ENCODE measurements around the gene CHN1. TPM values are rescaled to one million over a fixed set of nuclear protein-coding genes. Genes with fewer than 3 reads are reported as not detected.

The CHN1 gene
- total and polyA plus RNA-seq, 3 donors from 2014 or later, result 30.1 to 47.7 (median 42.6) TPM

- Histone ChIP-seq H3K4me3 (no peak overlapping the region), H3K27me3 (no peaks in the 10 kb centered on the region), H3K36me3 (ENCODE audit: low read depth, missing control alignments) (no peaks in the 10 kb centered on the region), H3K4me1 (peaks cover 3% of the 10 kb centered on the region), H3K9me3 (no peaks in the 10 kb centered on the region), H3K27ac (no peak overlapping the region)
- no peak for TF ChIP-seq POLR2A (IDR thresholded peaks at IDR 0.05)
- no peak for TF ChIP-seq CTCF (IDR thresholded peaks at IDR 0.05)
- DNase-seq, result no peak
- WGBS, 2 donors, result 67 to 75% methylated on average over 3 of the region's 3 CpGs
- intact Hi-C loops (cut with DNase I; ENCODE audit: low total_unique reads), result no loop called here
These were observed 39.6 kb downstream of the CHN1 start for GRCh38 chr2:174965551-174965950.

- DNase-seq, result no peak
- Histone ChIP-seq H3K36me3 (ENCODE audit: low read depth, missing control alignments) (no peaks in the 10 kb centered on the region), H3K27me3 (no peaks in the 10 kb centered on the region), H3K9me3 (no peaks in the 10 kb centered on the region), H3K4me1 (peaks cover 8% of the 10 kb centered on the region), H3K27ac (no peak overlapping the region), H3K4me3 (no peak overlapping the region)
- intact Hi-C loops (cut with DNase I; ENCODE audit: low total_unique reads), result no loop called here
- 84 to 95% methylated on average over 2 of the region's 2 CpGs for whole genome bisulfite sequencing, 2 donors
- TF ChIP-seq CTCF (IDR thresholded peaks at IDR 0.05) (no peak), POLR2A (IDR thresholded peaks at IDR 0.05) (no peak)
These were observed 40.8 kb downstream of the CHN1 start for GRCh38 chr2:174964404-174964803.

GRCh38 chr2:174963437-174964400, 41.5 kb downstream of the CHN1 start:
- DNase-seq, result no peak
- Histone ChIP-seq H3K27me3 (no peaks in the 10 kb centered on the region), H3K36me3 (ENCODE audit: low read depth, missing control alignments) (no peaks in the 10 kb centered on the region), H3K27ac (no peak overlapping the region), H3K9me3 (no peaks in the 10 kb centered on the region), H3K4me1 (peaks cover 9% of the 10 kb centered on the region), H3K4me3 (no peak overlapping the region)
- no peak for TF ChIP-seq CTCF (IDR thresholded peaks at IDR 0.05)
- TF ChIP-seq POLR2A (IDR thresholded peaks at IDR 0.05), result no peak
- intact Hi-C loops (cut with DNase I; ENCODE audit: low total_unique reads), result no loop called here
- 82 to 91% methylated on average over 7 of the region's 7 CpGs for WGBS, 2 donors

- TF ChIP-seq POLR2A (IDR thresholded peaks at IDR 0.05) (no peak), CTCF (IDR thresholded peaks at IDR 0.05) (no peak)
- peak overlapping the region in 1 of 2 donors; percentile 43 for H3K27ac ChIP-seq
- DNase-seq, result peak; percentile 45
- peaks cover 6% of the 10 kb centered on the region for H3K4me1 ChIP-seq
- H3K36me3 ChIP-seq (ENCODE audit: low read depth, missing control alignments), result no peaks in the 10 kb centered on the region
- H3K4me3 ChIP-seq, result no peak overlapping the region
- intact Hi-C loops (cut with DNase I; ENCODE audit: low total_unique reads), result no loop called here
- no peaks in the 10 kb centered on the region for H3K9me3 ChIP-seq
- 40 to 42% methylated on average over 2 of the region's 2 CpGs for WGBS, 2 donors
- no peaks in the 10 kb centered on the region for H3K27me3 ChIP-seq
These were observed 45.4 kb downstream of the CHN1 start for GRCh38 chr2:174959787-174960186.

All from testis (tissue), 3 donors.